Activated CD4-positive, alpha-beta T cell treated with anti-CD3 and anti-CD28 coated beads, Interleukin-2, amount 10 ng/mL, durations not matched to agents 24 days and 14 days (primary cell): ENCODE measurements around the gene BORCS8. TPM values are rescaled to one million over a fixed set of nuclear protein-coding genes. Genes with fewer than 3 reads are reported as not detected.
"Not testable (repeated sequence)": the region's sequence is repeated elsewhere in the genome, so short reads cannot be mapped to it uniquely, and the experiment has no call there.

Source experiments
- DNase-seq: peaks from one replicate; pipeline ENCODE4 v3.0.0; 2022
- H3K27ac Mint-ChIP-seq: one replicate; pipeline ENCODE4 v1.8.0; 2022; ENCODE audit warnings: mild to moderate bottlenecking, mixed read lengths
- H3K27me3 Mint-ChIP-seq: one replicate; pipeline ENCODE4 v1.8.0; 2022; ENCODE audit warnings: mixed read lengths
- H3K36me3 Mint-ChIP-seq: one replicate; pipeline ENCODE4 v1.8.0; 2022; ENCODE audit warnings: low read depth, mild to moderate bottlenecking, mixed read lengths
- H3K4me1 Mint-ChIP-seq: one replicate; pipeline ENCODE4 v1.8.0; 2021; ENCODE audit warnings: mixed read lengths
- H3K4me3 Mint-ChIP-seq: one replicate; pipeline ENCODE4 v1.8.0; 2022; ENCODE audit warnings: mild to moderate bottlenecking, moderate library complexity, mixed read lengths
- H3K9me3 Mint-ChIP-seq: one replicate; pipeline ENCODE4 v1.8.0; 2021; ENCODE audit warnings: mixed read lengths
- intact Hi-C: fragments of 100-400 bp; cut with micrococcal nuclease; formaldehyde crosslinking; loops from one replicate; pipeline ENCODE4 v1.15.1; 2023
- total RNA-seq: library from RNA; stranded (reverse); gene quantifications from 2 replicates; pipeline ENCODE4 v1.2.3, GENCODE V29; 2022

The BORCS8 gene
- total RNA-seq, 1 donor from 2014 or later = 38.9 TPM

DNA sequence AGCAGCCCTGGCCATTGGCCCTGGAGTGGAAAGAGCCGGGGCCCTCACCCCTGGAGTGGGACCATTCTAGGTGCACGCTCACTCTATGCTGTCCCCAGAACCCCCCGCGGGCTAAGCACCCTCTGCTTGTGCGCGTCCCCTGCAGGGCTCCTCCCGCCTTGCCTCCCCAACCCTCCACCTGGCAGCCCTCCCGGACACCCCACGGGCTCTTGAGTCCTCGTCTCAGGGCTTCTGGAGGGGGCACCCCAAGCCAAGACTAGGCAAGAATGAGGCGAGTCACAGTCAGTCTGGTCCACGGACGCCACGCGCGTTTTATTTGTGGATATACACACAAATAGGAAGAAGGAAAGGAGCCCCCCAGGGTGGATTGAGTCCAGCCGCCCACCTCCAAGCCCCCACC is 46.7 kb downstream of the BORCS8 start:
- Mint-ChIP-seq H3K4me1 (peaks cover 2% of the 10 kb centered on the region), H3K36me3 (peaks cover 11% of the 10 kb centered on the region), H3K4me3 (no peak overlapping the region), H3K9me3 (no peaks in the 10 kb centered on the region), H3K27ac (peak overlapping the region; percentile 45), H3K27me3 (no peaks in the 10 kb centered on the region)
- DNase-seq = no peak
- intact Hi-C loops = loop anchor here (5.0 kb wide), 1 partner anchor 217 kb away; no protein-coding TSS in a partner anchor

DNA sequence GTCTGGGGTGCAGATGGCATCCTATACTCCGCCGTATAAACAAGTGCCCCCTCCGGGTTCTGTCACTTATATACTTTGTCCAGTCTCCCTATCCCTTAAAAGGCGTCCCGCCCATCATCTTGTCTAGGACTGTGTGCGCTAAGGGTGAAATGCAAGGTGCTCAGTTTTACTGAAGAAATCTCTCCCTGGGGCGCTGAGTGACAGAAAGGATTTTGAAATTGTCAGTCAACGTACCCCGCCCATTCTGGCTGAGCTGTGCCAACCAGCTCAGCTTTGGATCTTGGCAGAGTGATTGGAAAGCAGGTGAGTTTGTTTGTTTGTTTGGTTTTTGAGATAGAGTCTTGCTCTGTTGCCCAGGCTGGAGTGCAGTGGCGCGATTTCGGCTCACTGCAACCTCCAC is 49.6 kb downstream of the BORCS8 start:
- DNase-seq = no peak
- no peaks in the 10 kb centered on the region for H3K9me3 Mint-ChIP-seq
- H3K27me3 Mint-ChIP-seq = no peaks in the 10 kb centered on the region
- no peak overlapping the region for H3K27ac Mint-ChIP-seq
- H3K4me1 Mint-ChIP-seq = peaks cover 14% of the 10 kb centered on the region
- H3K36me3 Mint-ChIP-seq = peaks cover 3% of the 10 kb centered on the region
- H3K4me3 Mint-ChIP-seq = no peak overlapping the region
- intact Hi-C loops = no loop called here

DNA sequence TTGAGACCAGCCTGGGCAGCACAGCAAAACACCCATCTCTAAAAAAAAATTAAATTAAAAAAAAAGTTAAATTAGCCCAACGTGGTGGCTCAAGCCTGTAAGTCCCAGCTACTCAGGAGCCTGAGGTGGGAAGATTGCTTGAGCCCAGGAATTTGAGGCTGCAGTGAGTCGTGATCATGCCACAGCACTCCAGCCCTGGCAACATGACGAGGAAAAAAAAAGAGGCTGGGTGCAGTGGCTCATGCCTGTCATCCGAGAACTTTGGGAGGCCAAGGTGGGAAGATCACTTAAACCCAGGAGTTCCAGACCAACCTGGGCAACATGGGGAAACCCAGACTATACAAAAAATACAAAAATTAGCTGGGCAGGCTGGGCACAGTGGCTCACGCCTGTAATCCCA is 51.5 kb downstream of the BORCS8 start:
- peaks cover 20% of the 10 kb centered on the region for H3K4me1 Mint-ChIP-seq
- intact Hi-C loops = no loop called here
- DNase-seq = no peak

DNA sequence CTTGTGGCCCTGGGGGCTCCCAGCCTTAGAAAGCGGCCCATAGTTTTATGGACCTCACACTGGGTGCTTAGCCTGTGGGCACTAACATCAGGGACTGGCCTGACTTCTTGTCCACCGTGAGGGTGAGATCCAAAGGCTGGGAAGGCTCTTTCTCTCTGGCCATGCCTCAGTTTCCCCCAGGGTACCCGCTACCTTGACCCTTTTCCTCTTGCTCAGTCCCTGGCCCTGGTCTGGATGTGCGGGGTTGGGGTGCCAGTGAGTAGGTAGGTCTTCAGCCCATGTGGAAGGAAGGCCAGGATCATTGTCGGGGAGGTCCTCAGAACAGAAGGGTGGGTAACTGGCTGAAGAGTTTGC is 52.1 kb downstream of the BORCS8 start:
- Mint-ChIP-seq H3K27ac (no peak overlapping the region), H3K9me3 (no peaks in the 10 kb centered on the region), H3K4me1 (peaks cover 23% of the 10 kb centered on the region), H3K36me3 (peaks cover 4% of the 10 kb centered on the region), H3K27me3 (no peaks in the 10 kb centered on the region), H3K4me3 (no peak overlapping the region)
- DNase-seq = no peak
- intact Hi-C loops = loop anchor here (1.0 to 2.0 kb wide), 4 partner anchors 63 to 107 kb away; partner anchors contain the start of genes ARMC6, NR2C2AP, SLC25A42 and SUGP2

More for the DNA sequence above, 51.5 kb downstream of the BORCS8 start:
- H3K4me3 Mint-ChIP-seq = no peak overlapping the region
- H3K27me3 Mint-ChIP-seq = no peaks in the 10 kb centered on the region
- peaks cover 3% of the 10 kb centered on the region for H3K36me3 Mint-ChIP-seq
- no peak overlapping the region for H3K27ac Mint-ChIP-seq
- no peaks in the 10 kb centered on the region for H3K9me3 Mint-ChIP-seq

DNA sequence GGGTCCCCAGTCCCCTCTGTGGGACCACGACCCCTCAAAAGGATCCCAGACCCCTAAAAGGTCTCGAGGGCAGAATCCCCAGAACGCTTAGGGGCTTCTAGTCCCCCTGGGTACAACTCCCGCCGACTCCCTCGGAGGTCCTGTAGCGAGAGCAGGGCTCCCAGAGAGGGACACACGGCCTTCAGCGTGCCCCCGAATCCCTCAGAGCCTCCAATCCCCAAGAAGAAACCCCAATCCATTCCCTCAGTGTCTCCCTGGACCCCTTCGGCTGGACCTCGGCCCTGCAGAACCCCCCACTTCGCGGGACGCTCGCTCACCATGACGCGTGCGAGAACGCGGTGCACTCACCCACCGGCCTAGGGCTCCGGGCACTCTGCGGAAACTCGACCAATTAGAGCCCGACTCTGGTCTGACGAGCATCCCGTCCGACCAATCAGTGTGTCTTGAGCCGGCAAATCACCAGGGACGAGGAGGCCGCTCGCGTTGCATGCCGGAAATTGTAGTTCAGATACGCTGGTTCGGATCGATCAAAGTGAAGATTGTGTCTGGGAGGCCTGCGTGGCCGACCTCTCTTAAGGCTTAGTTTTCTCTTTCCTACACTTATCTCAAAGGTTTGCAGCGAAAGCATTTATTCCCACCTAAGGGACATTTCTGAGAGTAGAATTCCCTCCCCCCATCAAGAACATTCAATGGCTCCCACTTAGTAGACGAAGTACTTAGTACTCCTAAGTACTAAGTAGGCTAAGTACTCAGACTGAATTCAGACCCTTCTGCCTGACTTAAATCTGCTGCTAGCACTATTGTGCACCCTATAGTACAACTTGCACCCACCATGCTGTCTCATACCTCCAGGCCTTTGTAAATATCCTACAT is 53.6 kb downstream of the BORCS8 start, which contains the start of gene TMEM161A:
TSS of gene TMEM161A (minus strand) at position 370 of the 873 bp plus-strand sequence. CDS start at position 320, 50 bp downstream.
- peaks cover 23% of the 10 kb centered on the region for H3K4me1 Mint-ChIP-seq
- peaks cover 10% of the 10 kb centered on the region for H3K36me3 Mint-ChIP-seq
- peak; percentile 99 for DNase-seq
- no peaks in the 10 kb centered on the region for H3K9me3 Mint-ChIP-seq
- H3K4me3 Mint-ChIP-seq = peak within 1 kb of the TSS; percentile 99
- peak within 1 kb of the TSS; percentile 98 for H3K27ac Mint-ChIP-seq
- intact Hi-C loops = loop anchor here (2.0 kb wide), 3 partner anchors 64 to 106 kb away; partner anchors contain the start of genes ARMC6, NR2C2AP, SLC25A42 and SUGP2
- no peaks in the 10 kb centered on the region for H3K27me3 Mint-ChIP-seq

DNA sequence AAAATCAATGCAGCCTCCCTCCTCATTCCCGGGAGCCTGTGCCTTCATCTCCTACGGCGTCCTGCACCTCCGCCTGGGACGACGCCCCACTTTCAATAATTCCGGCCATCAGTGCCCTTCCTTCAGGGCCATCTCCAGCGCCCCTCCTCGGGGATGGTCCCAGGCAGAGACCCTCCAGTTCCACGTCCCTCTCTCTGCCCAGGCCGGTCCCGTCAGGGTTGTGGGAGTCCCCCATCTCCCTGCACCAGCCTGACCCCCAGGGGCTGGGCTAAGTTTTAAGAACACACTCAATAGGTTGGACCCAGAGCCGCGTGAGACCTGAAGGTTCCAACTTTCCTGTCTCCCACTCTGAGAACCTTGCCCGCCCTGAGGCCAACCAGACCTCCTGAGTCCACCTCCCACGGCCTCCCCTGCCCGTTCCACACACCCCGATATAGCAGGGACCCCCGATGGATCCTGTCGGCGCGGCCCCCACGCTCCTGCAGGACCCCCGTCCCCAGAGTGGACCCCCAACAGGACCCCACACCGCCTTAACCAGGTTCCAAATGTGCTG is 54.3 kb downstream of the BORCS8 start:
- Mint-ChIP-seq H3K36me3 (peaks cover 14% of the 10 kb centered on the region), H3K4me3 (peak overlapping the region; percentile 99), H3K4me1 (peaks cover 21% of the 10 kb centered on the region), H3K9me3 (no peaks in the 10 kb centered on the region), H3K27ac (peak overlapping the region; percentile 98), H3K27me3 (no peaks in the 10 kb centered on the region)
- intact Hi-C loops = loop anchor here (2.0 kb wide), 3 partner anchors 65 to 105 kb away; partner anchors contain the start of genes ARMC6, NR2C2AP, SLC25A42 and SUGP2
- no peak for DNase-seq

DNA sequence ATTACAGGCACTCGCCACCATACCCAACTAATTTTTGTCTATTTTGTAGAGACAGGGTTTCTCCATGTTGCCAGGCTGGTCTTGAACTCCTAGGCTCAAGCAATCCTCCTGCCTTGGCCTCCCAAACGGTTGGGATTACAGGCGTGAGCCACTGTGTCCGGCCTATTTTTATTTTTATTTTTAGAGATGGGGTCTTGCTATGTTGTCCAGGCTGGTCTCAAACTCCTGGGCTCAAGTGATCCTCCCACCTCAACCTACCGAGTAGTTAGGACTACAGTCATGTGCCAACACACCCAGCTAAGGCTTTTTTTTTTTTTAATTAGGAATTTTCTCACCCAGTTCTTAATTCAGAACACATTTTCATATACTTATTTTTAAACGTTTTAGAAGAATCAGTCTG is 56.2 kb downstream of the BORCS8 start:
- intact Hi-C loops, H3K27me3 Mint-ChIP-seq, H3K9me3 Mint-ChIP-seq, H3K27ac Mint-ChIP-seq, DNase-seq, H3K4me3 Mint-ChIP-seq: not testable (repeated sequence)
- Mint-ChIP-seq H3K4me1 (peaks cover 21% of the 10 kb centered on the region), H3K36me3 (peaks cover 25% of the 10 kb centered on the region)

DNA sequence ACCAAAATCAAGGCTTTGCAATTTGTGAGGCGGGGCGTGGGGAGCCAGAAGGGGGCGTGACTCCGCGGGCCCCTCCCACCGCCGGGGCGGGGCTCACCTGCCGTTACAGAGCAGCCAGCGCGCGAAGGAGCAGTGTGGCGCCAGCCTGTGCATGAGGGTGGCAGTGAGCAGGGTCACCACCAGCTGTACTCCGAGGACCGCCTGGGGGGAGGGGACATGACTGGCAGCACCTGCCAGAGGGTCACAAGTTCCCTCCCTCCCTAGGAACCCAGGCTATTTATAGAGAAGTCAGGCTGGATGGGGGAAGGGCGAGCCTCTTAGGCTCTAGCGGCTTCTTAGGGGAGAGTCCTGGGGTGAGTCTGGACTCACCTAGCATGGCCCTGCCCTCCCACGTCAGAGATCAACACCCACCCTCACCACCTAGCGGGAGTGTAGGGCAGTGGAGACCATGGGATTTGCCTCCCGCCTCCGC is 57.2 kb downstream of the BORCS8 start:
- no peaks in the 10 kb centered on the region for H3K27me3 Mint-ChIP-seq
- peaks cover 21% of the 10 kb centered on the region for H3K4me1 Mint-ChIP-seq
- intact Hi-C loops = no loop called here
- DNase-seq = peak; percentile 77
- no peak overlapping the region for H3K27ac Mint-ChIP-seq
- no peak overlapping the region for H3K4me3 Mint-ChIP-seq
- no peaks in the 10 kb centered on the region for H3K9me3 Mint-ChIP-seq
- peaks cover 30% of the 10 kb centered on the region for H3K36me3 Mint-ChIP-seq

DNA sequence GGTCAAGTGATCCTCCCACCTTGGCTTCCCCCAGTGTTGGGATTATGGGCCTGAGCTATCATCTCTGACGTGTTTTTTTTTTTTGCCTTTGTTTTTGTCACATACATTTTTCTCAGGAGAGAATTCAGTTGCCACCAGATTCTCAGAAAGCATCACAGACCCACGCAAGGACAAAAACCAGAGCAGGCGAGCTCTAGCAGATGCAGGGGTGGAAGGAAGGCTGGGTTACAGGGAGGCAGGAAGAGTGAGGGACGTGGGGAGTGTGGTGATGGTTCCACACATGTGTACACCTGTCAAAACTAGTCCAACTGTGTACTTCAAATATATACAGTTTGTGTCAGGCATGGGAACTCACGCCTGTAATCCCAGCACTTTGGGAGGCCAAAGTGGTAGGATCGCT is 58.0 kb downstream of the BORCS8 start:
- H3K9me3 Mint-ChIP-seq = no peaks in the 10 kb centered on the region
- peaks cover 21% of the 10 kb centered on the region for H3K4me1 Mint-ChIP-seq
- no peaks in the 10 kb centered on the region for H3K27me3 Mint-ChIP-seq
- H3K27ac Mint-ChIP-seq = peak overlapping the region; percentile 16
- no peak for DNase-seq
- H3K36me3 Mint-ChIP-seq = peaks cover 34% of the 10 kb centered on the region
- intact Hi-C loops = no loop called here
- no peak overlapping the region for H3K4me3 Mint-ChIP-seq

DNA sequence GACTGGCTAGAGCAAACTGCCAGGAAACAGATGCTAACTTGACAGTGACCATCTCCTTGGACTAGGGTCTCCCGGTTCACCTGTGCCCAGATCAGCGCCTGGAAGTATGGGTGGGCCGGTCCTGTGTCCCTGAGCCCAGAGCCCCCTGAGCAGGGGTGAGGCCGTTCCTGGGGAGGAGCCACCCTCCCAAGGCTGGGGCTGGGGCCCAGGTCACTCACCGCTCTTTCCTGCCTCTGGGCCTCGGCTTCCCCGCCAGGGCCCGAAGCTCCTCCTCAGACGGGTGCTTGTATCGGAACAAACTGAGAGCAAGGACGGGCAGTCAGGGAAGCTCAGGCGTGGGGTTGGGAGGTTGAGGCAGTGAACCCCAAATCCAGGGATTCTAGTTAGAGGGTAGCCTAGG is 59.0 kb downstream of the BORCS8 start:
- intact Hi-C loops = no loop called here
- H3K9me3 Mint-ChIP-seq = no peaks in the 10 kb centered on the region
- H3K27ac Mint-ChIP-seq = no peak overlapping the region
- H3K27me3 Mint-ChIP-seq = no peaks in the 10 kb centered on the region
- no peak overlapping the region for H3K4me3 Mint-ChIP-seq
- H3K4me1 Mint-ChIP-seq = peaks cover 13% of the 10 kb centered on the region
- peaks cover 35% of the 10 kb centered on the region for H3K36me3 Mint-ChIP-seq
- no peak for DNase-seq

DNA sequence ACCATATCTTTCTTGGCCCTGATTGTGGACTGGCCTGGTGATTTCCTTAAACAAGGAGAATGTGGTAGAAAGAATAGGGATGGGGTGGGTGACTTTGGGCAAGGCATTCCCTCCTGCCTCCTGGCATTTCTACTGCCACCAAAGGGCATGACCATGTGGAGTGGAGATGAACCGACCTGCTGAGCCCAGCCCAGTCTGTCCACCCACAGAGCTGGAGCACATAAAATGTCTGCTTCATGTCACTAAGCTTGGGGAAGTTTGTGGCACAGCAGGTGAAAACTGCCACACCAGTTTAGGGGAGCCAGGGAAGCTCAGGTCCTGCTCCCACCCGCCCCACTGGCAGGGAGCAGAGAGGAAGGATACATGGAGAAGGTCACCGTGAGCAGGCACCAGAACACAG is 60.0 kb downstream of the BORCS8 start:
- H3K9me3 Mint-ChIP-seq = no peaks in the 10 kb centered on the region
- H3K4me1 Mint-ChIP-seq = peaks cover 5% of the 10 kb centered on the region
- no peaks in the 10 kb centered on the region for H3K27me3 Mint-ChIP-seq
- H3K36me3 Mint-ChIP-seq = peaks cover 34% of the 10 kb centered on the region
- DNase-seq = no peak
- H3K27ac Mint-ChIP-seq = no peak overlapping the region
- intact Hi-C loops = no loop called here
- H3K4me3 Mint-ChIP-seq = no peak overlapping the region
